GM20000 (cell line): ENCODE results near the gene FCF1.

ENCODE experiments used
- DNase-seq: peaks from one replicate; pipeline ENCODE4 v3.0.0; 2012; ENCODE audit warnings: low spot score
- TF ChIP-seq, protein P1 (sequence below): IDR thresholded peaks from 2 replicates; pipeline ENCODE4 v1.5.1; 2012; ENCODE audit warnings: mild to moderate bottlenecking, control low read depth; ENCODE audit errors: extremely low read depth, missing control alignments

FCF1 gene

GRCh38 chr14:74697976-74698375, 15.0 kb upstream of the FCF1 start:
- TF ChIP-seq, protein P1, sequence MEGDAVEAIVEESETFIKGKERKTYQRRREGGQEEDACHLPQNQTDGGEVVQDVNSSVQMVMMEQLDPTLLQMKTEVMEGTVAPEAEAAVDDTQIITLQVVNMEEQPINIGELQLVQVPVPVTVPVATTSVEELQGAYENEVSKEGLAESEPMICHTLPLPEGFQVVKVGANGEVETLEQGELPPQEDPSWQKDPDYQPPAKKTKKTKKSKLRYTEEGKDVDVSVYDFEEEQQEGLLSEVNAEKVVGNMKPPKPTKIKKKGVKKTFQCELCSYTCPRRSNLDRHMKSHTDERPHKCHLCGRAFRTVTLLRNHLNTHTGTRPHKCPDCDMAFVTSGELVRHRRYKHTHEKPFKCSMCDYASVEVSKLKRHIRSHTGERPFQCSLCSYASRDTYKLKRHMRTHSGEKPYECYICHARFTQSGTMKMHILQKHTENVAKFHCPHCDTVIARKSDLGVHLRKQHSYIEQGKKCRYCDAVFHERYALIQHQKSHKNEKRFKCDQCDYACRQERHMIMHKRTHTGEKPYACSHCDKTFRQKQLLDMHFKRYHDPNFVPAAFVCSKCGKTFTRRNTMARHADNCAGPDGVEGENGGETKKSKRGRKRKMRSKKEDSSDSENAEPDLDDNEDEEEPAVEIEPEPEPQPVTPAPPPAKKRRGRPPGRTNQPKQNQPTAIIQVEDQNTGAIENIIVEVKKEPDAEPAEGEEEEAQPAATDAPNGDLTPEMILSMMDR: no peak
- DNase-seq: no peak

DNA sequence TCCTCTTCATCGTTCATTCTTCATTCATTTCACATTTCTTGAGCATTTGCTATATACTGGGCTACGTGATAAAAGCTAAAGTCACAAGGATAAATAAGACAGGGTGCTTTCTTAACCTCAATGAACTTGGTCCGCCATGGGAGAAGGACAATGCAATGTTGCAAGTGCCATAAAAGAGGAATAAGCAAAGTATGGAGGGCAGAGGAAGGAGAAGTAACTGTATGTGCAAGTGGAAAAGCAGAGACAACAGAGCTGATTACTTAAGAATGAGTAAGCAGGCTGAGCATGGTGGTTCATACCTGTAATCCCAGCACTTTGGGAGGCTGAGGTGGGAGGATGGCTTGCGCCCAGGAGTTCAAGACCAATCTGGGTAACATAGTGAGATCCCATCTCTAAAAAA, 14.5 kb upstream of the FCF1 start:
- DNase-seq: no peak
- TF ChIP-seq, protein P1: no peak

- no peak for DNase-seq
- TF ChIP-seq, protein P1: no peak
Measured at GRCh38 chr14:74702293-74702692, 10.7 kb upstream of the FCF1 start.

DNA sequence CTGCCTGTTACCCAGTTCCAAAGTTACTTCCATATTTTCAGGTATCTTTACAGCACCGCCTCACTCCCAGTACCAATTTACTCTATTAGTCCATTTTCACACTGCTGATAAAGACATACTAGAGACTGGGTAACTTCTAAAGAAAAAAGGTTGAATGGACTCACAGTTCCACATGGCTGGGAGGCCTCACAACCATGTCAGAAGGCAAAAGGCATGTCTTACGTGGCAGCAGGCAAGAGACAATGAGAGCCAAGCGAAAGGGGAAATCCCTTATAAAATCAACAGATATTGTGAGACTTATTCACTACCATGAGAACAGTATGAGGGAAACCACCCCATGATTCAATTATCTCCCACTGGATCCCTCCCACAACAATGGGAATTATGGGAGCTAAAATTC, 9.9 kb upstream of the FCF1 start:
- DNase-seq: no peak
- TF ChIP-seq, protein P1: no peak

GRCh38 chr14:74704656-74705055, 8.3 kb upstream of the FCF1 start:
- no peak for DNase-seq
- TF ChIP-seq, protein P1: no peak

DNA sequence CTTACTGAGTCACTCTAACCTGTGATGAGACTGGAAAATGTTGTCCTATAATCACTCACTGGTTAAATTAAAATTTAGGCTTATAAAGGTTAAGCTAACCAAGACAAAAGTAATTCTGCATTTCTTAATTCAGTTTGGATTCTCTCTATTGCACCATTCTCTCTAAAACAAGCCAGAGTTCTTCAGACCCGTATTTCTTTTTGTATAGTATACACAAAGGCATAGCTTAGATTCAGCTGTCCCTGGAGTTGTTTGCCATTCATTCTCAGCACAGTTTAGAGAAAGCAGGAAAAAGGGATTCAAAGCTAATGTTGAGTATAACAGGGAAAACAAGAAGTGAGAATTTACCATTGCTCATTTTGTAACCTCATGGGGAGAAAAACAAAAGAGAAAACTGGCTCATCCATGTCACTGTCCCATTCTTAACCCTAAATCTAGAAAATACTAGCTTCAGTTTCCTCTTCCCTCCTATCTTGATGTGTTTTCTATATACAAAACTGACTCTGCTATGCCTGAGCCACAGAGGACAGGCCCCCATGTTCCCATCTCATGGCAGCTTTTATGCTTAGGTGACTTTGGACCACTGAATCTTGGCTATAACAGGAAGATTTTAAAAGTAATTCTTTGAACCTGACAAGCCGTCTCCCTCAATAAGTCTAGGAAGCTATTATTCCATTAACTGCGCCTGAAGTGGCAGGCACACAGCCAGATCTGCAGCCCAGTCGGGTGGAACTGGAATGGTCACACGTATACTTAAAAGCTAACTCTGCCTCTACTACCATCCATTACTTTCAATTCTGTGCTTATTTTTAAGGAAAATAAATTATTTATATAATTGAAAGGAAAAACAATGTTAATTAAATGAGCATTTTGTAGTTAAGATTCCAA, 7.1 kb upstream of the FCF1 start:
- TF ChIP-seq, protein P1: no peak
- no peak for DNase-seq

DNA sequence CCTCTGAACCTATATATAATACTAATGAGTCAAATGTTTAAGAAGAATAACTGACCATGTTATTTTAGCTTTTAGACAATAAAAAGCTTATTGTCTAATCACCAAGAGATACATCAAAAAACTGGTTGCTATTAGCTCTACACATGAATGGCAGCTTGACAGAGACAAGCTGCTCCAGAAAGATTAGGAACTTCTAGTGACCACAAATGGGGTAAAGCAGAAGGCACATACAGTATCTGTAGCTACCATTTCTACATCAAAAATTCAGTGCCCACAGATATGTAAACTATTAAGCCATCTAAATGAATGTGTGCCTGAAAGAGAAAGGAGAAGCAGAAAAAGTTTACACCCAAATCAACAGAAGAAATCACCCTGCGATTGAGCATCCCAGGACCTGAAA, 2.5 kb upstream of the FCF1 start:
- no peak for DNase-seq
- TF ChIP-seq, protein P1: no peak
